ENCODE data around the gene CELSR1. TPM values are rescaled to one million over a fixed set of nuclear protein-coding genes. Genes with fewer than 3 reads are reported as not detected.

The CELSR1 gene
- total RNA-seq, 1 donor from 2014 or later = 27.6 TPM

DNA sequence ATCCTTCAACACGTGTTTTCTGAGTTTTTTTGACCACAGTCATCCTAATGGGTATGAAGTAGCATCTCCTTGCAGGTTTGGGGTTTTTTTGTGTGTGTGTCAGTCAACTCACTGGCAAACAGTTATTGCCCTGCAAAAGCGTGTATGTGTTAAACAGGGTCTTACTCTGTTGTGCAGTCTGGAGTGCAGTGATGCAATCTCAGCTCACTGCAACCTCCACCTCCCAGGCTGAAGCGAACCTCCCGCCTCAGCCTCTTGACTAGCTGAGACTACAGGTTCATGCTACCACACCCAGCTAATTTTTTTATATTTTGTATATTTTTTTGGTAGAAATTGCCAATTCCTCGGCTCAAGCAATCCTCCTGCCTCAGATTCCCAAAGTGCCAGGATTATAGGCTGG lies 15.4 kb downstream of the CELSR1 start:
- H3K9me3 Mint-ChIP-seq (ENCODE audit: unreplicated experiment) = no peaks in the 10 kb centered on the region
- Histone ChIP-seq H3K4me2 (ENCODE audit: low read length) (no peak overlapping the region), H4K20me1 (ENCODE audit: insufficient read depth, low read length) (peaks cover 16% of the 10 kb centered on the region), H3K4me3 (ENCODE audit: insufficient read depth, low read depth, low read length) (no peak overlapping the region), H3K36me3 (ENCODE audit: insufficient read depth, low read length) (no peaks in the 10 kb centered on the region), H3K9me3 (ENCODE audit: insufficient read depth, low read depth, low read length) (no peaks in the 10 kb centered on the region), H2AFZ (ENCODE audit: low read depth, low read length) (no peak overlapping the region), H3K27me3 (ENCODE audit: insufficient read depth, low read length) (no peaks in the 10 kb centered on the region), H3K4me1 (ENCODE audit: insufficient read depth, low read length) (no peaks in the 10 kb centered on the region), H3K27ac (ENCODE audit: low read depth, low read length) (no peak overlapping the region), H3K9ac (ENCODE audit: low read length) (no peak overlapping the region), H3K79me2 (ENCODE audit: insufficient read depth, low read length) (peaks cover 12% of the 10 kb centered on the region)
- DNase-seq (ENCODE audit: low read depth) = no peak
- peaks cover 16% of the 10 kb centered on the region for H3K4me1 Mint-ChIP-seq (ENCODE audit: low read depth, unreplicated experiment)
- H3K36me3 Mint-ChIP-seq (ENCODE audit: low read depth, unreplicated experiment) = peaks cover 10% of the 10 kb centered on the region
- H3K4me3 Mint-ChIP-seq (ENCODE audit: unreplicated experiment) = no peak overlapping the region
- no peak for TF ChIP-seq EZH2 (IDR thresholded peaks at IDR 0.05; ENCODE audit: insufficient read depth, low read length)
- TF ChIP-seq, protein P1, sequence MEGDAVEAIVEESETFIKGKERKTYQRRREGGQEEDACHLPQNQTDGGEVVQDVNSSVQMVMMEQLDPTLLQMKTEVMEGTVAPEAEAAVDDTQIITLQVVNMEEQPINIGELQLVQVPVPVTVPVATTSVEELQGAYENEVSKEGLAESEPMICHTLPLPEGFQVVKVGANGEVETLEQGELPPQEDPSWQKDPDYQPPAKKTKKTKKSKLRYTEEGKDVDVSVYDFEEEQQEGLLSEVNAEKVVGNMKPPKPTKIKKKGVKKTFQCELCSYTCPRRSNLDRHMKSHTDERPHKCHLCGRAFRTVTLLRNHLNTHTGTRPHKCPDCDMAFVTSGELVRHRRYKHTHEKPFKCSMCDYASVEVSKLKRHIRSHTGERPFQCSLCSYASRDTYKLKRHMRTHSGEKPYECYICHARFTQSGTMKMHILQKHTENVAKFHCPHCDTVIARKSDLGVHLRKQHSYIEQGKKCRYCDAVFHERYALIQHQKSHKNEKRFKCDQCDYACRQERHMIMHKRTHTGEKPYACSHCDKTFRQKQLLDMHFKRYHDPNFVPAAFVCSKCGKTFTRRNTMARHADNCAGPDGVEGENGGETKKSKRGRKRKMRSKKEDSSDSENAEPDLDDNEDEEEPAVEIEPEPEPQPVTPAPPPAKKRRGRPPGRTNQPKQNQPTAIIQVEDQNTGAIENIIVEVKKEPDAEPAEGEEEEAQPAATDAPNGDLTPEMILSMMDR (IDR thresholded peaks at IDR 0.05; ENCODE audit: insufficient read depth, low read depth, low read length) = no peak
- H3K27me3 Mint-ChIP-seq (ENCODE audit: low read depth, unreplicated experiment) = peaks cover 2% of the 10 kb centered on the region
- no peak overlapping the region for H3K27ac Mint-ChIP-seq (ENCODE audit: unreplicated experiment)
- no peak for FAIRE-seq

DNA sequence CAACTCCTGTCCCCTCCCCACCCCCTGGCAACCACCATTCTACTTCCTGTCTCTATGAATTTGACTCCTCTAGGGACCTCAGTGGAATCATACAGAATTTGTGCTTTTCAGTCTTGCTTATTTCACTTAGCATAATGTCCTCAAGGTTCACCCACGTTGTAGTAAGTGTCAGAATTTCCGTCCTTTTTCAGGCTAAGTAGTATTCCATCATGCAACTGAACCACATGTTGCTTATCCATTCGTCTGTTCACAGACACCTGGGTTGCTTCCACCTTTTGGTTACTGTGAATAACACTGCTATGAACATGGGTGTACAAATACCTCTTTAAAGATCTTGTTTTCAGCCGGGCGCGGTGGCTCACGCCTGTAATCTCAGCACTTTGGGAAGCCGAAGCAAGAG lies 16.5 kb downstream of the CELSR1 start:
- no peaks in the 10 kb centered on the region for H3K27me3 ChIP-seq (ENCODE audit: insufficient read depth, low read length)
- H3K4me1 ChIP-seq (ENCODE audit: insufficient read depth, low read length) = no peaks in the 10 kb centered on the region
- Mint-ChIP-seq H3K4me3 (ENCODE audit: unreplicated experiment) (no peak overlapping the region), H3K4me1 (ENCODE audit: low read depth, unreplicated experiment) (peaks cover 6% of the 10 kb centered on the region), H3K27ac (ENCODE audit: unreplicated experiment) (no peak overlapping the region), H3K27me3 (ENCODE audit: low read depth, unreplicated experiment) (peaks cover 2% of the 10 kb centered on the region), H3K36me3 (ENCODE audit: low read depth, unreplicated experiment) (peaks cover 10% of the 10 kb centered on the region), H3K9me3 (ENCODE audit: unreplicated experiment) (peaks cover 1% of the 10 kb centered on the region)
- no peaks in the 10 kb centered on the region for H3K36me3 ChIP-seq (ENCODE audit: insufficient read depth, low read length)
- peaks cover 16% of the 10 kb centered on the region for H4K20me1 ChIP-seq (ENCODE audit: insufficient read depth, low read length)
- no peak overlapping the region for H3K9ac ChIP-seq (ENCODE audit: low read length)
- DNase-seq (ENCODE audit: low read depth) (no peak), FAIRE-seq (no peak)
- H3K79me2 ChIP-seq (ENCODE audit: insufficient read depth, low read length) = peaks cover under 1% of the 10 kb centered on the region
- no peaks in the 10 kb centered on the region for H3K9me3 ChIP-seq (ENCODE audit: insufficient read depth, low read depth, low read length)
- no peak overlapping the region for H2AFZ ChIP-seq (ENCODE audit: low read depth, low read length)
- no peak overlapping the region for H3K27ac ChIP-seq (ENCODE audit: low read depth, low read length)
- no peak overlapping the region for H3K4me3 ChIP-seq (ENCODE audit: insufficient read depth, low read depth, low read length)
- no peak overlapping the region for H3K4me2 ChIP-seq (ENCODE audit: low read length)
- TF ChIP-seq, protein P1 (IDR thresholded peaks at IDR 0.05; ENCODE audit: insufficient read depth, low read depth, low read length) = no peak
- no peak for TF ChIP-seq EZH2 (IDR thresholded peaks at IDR 0.05; ENCODE audit: insufficient read depth, low read length)

DNA sequence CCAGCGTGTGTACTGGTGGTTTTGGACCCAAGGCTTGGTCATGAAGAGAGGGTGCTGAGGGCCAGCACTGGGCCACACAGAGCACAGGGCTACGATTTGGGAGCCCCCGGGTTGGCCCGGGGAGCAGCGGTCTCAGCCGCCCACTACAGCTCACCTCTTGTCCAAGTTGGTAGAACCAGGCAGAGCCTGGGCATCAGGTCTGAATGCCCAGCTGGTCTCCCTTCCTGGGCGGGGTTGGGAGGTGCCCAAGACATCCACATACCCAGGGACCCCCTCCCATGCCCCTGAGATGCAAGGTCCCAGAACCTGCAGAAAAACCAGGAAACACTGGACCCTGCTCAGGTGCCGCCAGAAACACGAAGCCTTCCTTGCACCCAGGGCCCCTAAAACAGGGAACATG lies 18.0 kb downstream of the CELSR1 start:
- no peaks in the 10 kb centered on the region for H3K27me3 ChIP-seq (ENCODE audit: insufficient read depth, low read length)
- TF ChIP-seq, protein P1 (IDR thresholded peaks at IDR 0.05; ENCODE audit: insufficient read depth, low read depth, low read length) = no peak
- TF ChIP-seq EZH2 (IDR thresholded peaks at IDR 0.05; ENCODE audit: insufficient read depth, low read length) = no peak
- DNase-seq (ENCODE audit: low read depth) = no peak
- H3K4me2 ChIP-seq (ENCODE audit: low read length) = no peak overlapping the region
- Mint-ChIP-seq H3K4me1 (ENCODE audit: low read depth, unreplicated experiment) (peaks cover 17% of the 10 kb centered on the region), H3K9me3 (ENCODE audit: unreplicated experiment) (peaks cover 1% of the 10 kb centered on the region), H3K27me3 (ENCODE audit: low read depth, unreplicated experiment) (peaks cover 2% of the 10 kb centered on the region), H3K27ac (ENCODE audit: unreplicated experiment) (no peak overlapping the region), H3K4me3 (ENCODE audit: unreplicated experiment) (no peak overlapping the region), H3K36me3 (ENCODE audit: low read depth, unreplicated experiment) (peaks cover 10% of the 10 kb centered on the region)
- H3K4me1 ChIP-seq (ENCODE audit: insufficient read depth, low read length) = peaks cover 15% of the 10 kb centered on the region
- no peak overlapping the region for H3K4me3 ChIP-seq (ENCODE audit: insufficient read depth, low read depth, low read length)
- FAIRE-seq = no peak
- H3K27ac ChIP-seq (ENCODE audit: low read depth, low read length) = no peak overlapping the region
- H3K36me3 ChIP-seq (ENCODE audit: insufficient read depth, low read length) = no peaks in the 10 kb centered on the region
- H3K9ac ChIP-seq (ENCODE audit: low read length) = no peak overlapping the region
- peaks cover 19% of the 10 kb centered on the region for H4K20me1 ChIP-seq (ENCODE audit: insufficient read depth, low read length)
- no peak overlapping the region for H2AFZ ChIP-seq (ENCODE audit: low read depth, low read length)
- H3K79me2 ChIP-seq (ENCODE audit: insufficient read depth, low read length) = no peaks in the 10 kb centered on the region
- no peaks in the 10 kb centered on the region for H3K9me3 ChIP-seq (ENCODE audit: insufficient read depth, low read depth, low read length)
